GM18505 (cell line): ENCODE data around the gene LRSAM1.
"Not testable (repeated sequence)": the region's sequence is repeated elsewhere in the genome, so short reads cannot be mapped to it uniquely, and the experiment has no call there.

Source experiments
- ATAC-seq: cut with Tn5 transposase; IDR thresholded peaks from one replicate; pipeline ENCODE4 v1.9.1; 2021; ENCODE audit not compliant: unreplicated experiment
- POLR2A ChIP-seq: IDR thresholded peaks from 4 replicates; pipeline ENCODE4 v1.6.1; 2011; ENCODE audit warnings: borderline replicate concordance; ENCODE audit not compliant: insufficient read depth, insufficient read length; ENCODE audit errors: extremely low read depth

Gene LRSAM1

DNA sequence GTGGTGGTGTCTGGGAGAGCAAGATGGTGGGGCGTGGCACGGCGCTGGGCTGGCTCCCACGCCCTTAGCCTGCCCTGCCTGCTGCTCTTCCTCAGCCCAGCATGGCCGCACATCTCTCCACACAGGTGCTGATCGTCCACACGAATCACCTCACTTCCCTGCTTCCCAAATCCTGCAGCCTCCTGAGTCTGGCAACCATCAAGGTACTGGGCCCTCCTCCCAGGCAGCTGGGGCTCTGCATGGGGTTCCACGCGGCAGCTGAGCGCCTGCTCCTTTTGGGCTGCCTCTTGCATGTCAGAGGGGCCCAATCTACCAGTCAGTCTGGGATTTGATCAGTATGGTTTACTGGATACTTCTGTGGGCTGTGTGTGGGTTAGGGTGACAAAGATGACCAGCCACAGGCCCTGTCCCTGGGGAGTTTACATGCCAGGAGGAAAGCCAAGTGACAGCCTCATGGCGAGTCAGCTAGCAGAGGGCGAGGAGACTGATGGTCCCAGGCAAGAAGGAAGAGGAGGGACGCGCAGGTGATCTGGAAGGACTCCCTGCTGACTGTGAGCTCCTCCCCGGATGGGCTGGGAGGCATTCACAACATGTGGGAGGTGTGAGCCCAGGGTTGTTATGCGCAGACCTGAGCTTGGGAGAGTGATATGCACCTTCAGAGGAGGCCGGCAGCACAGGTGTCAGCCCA lies 6.0 kb downstream of the LRSAM1 start:
- no peak for TF ChIP-seq POLR2A
- no peak for ATAC-seq

DNA sequence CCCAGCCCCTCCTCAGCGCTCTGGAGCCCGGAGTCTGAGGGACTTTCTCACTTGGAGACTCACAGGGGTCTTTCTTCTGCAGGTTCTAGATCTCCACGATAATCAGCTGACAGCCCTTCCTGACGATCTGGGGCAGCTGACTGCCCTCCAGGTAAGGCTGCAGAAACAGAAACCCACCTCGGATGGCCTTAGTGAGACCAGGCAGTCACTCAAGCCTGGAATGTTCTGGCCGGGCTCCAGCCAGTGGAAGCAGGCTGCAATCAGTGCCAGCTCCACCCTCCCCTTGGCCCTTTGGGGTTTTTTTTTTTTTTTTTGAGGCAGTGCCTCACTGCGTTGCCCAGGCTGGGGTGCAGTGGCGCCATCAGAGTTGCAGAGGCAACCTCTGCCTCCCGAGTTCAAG lies 7.6 kb downstream of the LRSAM1 start:
- TF ChIP-seq POLR2A: no peak

DNA sequence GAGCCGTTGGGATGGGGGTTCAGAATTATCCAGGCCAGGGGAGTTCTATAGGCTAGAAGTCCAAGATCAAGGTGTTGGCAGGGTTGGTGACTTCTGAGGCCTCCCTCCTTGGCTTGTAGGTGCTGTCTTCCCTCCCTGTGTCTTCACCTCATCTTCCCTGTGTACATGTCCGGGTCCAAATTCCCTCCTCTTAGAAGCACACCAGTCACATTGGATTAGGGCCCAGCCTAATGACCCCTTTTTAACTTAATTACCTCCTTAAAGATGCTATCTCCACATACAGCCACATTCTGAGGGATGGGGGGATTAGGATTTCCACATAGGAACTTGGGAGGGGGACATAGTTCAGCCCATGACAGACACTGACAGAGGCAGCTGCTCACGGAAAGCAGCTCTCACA lies 12.1 kb downstream of the LRSAM1 start:
- TF ChIP-seq POLR2A: no peak

More for the DNA sequence above, 7.6 kb downstream of the LRSAM1 start:
- ATAC-seq: no peak

DNA sequence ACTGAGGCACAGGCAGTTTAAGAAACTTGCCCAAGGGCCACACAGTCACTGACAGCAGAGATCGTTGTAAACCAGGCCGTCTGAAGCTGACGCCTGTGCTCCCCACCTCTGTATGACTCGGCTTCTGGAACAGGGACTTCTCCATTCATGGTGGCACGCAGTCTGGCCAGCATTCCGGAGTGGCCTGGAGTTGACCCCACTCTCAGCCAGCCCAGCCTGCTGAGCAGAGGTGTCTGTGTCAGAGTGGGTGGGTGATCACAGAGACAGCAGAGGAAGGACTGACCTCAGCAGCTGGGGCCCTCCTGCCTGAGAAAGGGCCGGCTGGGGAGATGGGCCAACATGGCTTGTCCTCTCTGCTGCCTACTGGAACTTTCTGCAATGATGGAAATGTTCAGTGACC lies 12.6 kb downstream of the LRSAM1 start:
- no peak for TF ChIP-seq POLR2A
- no peak for ATAC-seq

More for the DNA sequence above, 12.1 kb downstream of the LRSAM1 start:
- ATAC-seq: no peak

DNA sequence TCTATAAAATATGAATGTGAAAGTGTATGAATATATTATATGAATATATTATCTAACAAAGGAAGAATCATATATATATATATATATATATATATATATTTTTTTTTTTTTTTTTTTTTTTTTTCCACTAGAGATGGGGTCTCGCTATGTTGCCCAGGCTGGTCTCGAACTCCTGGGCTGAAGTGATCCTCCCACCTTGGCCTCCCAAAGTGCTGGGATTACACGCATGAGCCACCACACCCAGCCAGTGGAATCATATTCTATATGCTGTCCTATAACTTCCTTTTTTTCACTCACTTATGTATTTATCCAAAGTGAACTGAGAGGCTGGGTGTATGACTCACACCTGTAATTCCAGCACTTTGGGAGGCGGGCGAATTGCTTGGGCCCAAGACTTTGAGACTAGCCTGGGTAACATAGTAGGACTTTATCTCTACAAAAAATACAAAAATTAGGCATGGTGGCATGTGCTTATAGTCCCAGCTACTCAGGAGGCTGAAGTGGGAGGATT lies 15.2 kb downstream of the LRSAM1 start:
- not testable (repeated sequence) for ATAC-seq

DNA sequence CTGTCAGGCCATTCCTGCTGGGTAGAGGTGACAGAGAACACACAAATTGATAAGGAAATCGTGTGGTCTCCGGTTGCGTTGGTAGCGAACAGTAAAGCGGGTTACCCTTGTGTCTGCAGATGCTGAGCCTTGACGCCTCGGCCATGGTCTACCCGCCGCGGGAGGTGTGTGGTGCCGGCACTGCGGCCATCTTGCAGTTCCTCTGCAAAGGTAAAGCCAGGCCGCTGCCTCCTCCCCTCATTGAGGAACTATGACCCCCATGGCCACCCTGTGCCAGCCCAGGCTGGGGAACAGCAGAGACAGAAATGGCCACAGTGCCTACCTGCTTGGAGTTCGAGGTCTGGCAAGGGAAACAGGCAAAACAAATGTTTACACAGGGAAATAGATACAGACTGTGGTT lies 16.3 kb downstream of the LRSAM1 start:
- no peak for TF ChIP-seq POLR2A
- no peak for ATAC-seq

DNA sequence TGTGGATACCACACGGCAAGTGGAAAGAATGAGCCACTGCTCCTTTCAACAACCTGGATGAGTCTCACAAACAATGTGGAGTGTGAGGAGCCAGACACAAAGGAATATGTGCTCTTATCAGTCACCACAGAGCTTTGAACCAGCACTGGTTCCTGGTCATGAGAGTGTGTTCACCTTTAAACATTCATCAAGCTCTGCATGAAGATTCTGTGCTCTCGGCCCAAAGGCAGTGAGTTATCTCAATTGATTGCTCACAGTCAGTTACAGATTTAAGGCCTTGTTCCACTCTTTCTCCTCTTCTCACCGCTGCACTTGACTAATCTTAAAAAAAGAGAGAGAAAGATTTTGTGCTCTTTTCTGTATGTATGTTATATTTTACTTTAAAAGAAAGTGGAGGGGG lies 19.4 kb downstream of the LRSAM1 start:
- TF ChIP-seq POLR2A: no peak
- no peak for ATAC-seq

DNA sequence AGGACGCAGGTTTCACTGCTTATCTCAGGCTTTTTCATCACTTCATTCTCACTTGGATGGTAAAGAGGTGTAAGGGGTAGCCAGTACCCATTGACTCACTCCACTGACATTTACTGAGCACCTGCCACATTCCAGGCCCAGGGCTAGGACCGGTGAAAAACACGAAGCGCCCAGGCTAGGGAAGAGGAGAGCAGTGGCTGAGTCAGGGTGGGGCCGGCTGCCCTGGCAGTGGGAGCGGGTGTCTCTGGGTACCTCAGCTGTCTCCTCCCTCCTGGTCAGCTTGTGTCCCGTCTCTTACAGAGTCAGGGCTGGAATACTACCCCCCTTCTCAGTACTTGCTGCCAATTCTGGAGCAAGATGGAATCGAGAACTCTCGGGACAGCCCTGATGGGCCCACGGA lies 22.2 kb downstream of the LRSAM1 start:
- TF ChIP-seq POLR2A: no peak
- ATAC-seq: no peak

DNA sequence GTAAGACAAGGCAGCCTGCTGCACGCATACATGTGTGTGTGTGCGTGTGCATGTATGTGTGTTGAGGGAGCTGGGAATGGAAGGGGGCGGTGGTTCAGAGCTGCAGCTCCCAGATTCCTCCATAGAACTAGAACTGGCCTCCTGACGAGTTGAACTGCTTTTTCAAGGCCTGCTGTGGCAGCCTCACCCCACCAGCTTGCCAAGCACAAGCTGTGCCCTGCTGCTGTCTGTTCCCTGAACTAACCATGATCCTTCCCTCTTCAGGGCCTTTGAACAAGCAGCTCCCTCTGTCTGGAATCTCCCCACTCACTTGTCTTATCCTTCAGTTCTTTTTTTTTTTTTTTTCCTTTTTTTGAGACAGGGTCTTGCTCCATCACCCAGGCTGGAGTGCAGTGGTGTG lies 22.6 kb downstream of the LRSAM1 start:
- no peak for ATAC-seq
- TF ChIP-seq POLR2A: no peak

DNA sequence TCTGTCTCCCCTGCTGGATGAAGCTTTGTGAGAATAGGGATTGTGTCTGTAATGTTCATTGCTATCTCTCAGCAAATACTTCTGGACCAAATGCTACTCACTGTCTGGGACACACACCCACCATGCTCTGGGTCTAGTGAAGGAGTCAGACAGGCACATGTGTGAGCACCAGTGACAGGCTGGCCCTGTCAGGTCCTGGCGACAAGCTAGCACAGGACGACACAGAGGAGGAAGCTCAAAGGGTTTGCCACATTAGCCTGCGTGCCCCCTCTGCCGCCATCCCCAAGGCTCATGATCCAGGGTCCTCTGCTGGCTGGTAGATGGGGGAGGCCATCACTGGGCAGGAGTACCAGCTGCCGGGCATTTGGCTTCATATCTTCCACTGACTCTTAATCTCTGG lies 23.3 kb downstream of the LRSAM1 start:
- no peak for ATAC-seq
- no peak for TF ChIP-seq POLR2A

DNA sequence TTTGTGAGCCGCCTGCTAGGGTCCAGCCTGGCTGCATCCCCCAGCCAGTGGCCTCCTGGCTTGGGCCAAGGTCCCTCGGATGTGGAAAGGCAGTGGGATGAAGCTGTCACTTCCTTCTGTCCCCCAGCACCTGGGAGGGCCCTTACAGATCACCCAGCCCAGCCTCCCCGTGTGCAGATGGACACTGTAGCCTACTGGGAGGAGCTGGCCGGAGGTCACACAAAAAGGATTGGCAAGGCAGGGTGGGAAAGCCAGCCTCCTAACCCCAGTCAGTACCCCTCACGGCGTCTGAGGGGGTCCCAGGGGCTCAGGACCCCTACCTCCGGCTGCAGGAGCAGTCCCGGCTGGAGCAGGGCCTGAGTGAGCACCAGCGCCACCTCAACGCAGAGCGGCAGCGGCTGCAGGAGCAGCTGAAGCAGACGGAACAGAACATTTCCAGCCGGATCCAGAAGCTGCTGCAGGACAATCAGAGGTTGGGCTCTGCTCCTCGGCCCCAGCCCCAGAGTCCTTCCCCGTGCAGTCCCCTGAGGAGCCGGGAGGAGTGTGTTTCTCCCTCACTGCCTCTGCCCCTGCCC lies 28.3 kb downstream of the LRSAM1 start:
- no peak for TF ChIP-seq POLR2A
- no peak for ATAC-seq

DNA sequence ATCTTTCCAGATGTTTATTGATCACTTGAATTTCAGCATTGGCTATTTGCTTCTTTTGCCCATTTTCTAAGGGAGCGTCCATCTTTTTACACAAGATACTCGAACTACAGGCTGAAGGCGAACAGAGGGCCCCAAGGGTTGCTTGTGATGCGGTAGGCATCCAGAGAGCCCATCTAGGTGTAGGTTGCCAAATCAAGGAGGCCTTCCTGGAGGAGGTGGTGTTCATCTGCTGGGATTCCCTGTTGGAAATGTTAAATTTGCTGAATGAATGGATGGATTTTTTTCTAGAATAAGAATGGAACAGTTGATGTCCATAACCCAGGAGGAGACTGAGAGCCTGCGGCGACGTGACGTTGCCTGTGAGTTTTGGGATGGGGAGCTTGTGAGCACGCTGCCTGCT lies 31.4 kb downstream of the LRSAM1 start:
- no peak for ATAC-seq
- no peak for TF ChIP-seq POLR2A

DNA sequence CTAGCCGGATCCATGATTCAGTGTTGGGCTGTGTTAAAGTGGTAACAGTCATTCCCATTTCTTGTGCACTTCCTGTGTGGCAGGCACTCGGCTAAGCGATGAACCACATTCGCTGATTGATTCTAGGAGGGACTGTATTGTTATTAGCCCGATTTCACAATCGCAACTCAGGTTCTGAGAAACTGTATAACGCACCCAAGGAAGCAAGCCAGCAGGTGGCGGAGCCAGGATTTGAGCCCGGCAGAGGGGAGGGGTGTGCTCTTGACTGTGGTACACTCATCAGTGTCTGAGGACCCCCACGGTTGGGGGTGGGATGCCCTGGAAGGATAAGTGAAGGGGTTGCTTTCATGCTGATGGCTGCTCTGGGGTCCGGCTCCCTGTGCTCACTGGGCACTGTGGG lies 34.7 kb downstream of the LRSAM1 start:
- TF ChIP-seq POLR2A: no peak
- no peak for ATAC-seq

DNA sequence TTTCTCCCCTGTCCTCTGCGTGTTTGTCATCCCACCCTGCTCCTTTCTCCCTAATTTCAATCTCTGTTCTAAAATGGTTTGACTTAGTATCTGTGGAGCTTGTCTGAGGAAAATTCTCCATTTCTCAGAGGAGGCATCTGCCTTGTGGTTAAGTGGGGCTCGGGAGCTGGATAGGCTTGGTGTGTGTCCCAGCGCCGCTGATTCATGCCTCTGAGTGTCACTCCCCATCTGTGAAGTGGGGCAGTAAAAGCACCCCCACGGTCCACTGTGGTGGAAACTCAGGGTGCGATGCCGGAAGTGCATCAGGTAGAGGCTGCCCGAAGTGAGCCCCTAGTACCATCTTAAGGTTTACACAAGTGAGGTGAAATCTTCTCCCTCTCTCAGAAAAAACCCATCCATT lies 37.6 kb downstream of the LRSAM1 start:
- ATAC-seq: no peak
- TF ChIP-seq POLR2A: no peak
